Activated naive CD4-positive, alpha-beta T cell treated with anti-CD3 and anti-CD28 coated beads, Interleukin-2, amount 10 ng/mL, durations not matched to agents 7 days and 5 days (primary cell): ENCODE measurements around the gene DGCR2.

Source experiments
- CTCF ChIA-PET: fragments of 350-600 bp; sonication (Branson Sonifier 250); formaldehyde crosslinking; loops from one replicate; lab custom pipeline; 2021; ENCODE audit warnings: antibody characterized with exemption; lab: Charles Lee
- DNase-seq: peaks from one replicate; pipeline ENCODE4 v3.0.0-alpha.2; 2020
- H3K27ac Mint-ChIP-seq: one replicate; pipeline ENCODE4 v1.8.0; 2021; ENCODE audit warnings: mild to moderate bottlenecking, moderate library complexity, mixed read lengths
- H3K27me3 Mint-ChIP-seq: one replicate; pipeline ENCODE4 v1.8.0; 2021; ENCODE audit warnings: mild to moderate bottlenecking, mixed read lengths
- H3K36me3 Mint-ChIP-seq: one replicate; pipeline ENCODE4 v1.8.0; 2021; ENCODE audit warnings: mixed read lengths
- H3K4me1 Mint-ChIP-seq: one replicate; pipeline ENCODE4 v1.8.0; 2021; ENCODE audit warnings: mixed read lengths
- H3K4me3 Mint-ChIP-seq: one replicate; pipeline ENCODE4 v1.8.0; 2021; ENCODE audit warnings: mild to moderate bottlenecking, moderate library complexity, mixed read lengths
- H3K9me3 Mint-ChIP-seq: one replicate; pipeline ENCODE4 v1.8.0; 2021; ENCODE audit warnings: mixed read lengths

The DGCR2 gene

DNA sequence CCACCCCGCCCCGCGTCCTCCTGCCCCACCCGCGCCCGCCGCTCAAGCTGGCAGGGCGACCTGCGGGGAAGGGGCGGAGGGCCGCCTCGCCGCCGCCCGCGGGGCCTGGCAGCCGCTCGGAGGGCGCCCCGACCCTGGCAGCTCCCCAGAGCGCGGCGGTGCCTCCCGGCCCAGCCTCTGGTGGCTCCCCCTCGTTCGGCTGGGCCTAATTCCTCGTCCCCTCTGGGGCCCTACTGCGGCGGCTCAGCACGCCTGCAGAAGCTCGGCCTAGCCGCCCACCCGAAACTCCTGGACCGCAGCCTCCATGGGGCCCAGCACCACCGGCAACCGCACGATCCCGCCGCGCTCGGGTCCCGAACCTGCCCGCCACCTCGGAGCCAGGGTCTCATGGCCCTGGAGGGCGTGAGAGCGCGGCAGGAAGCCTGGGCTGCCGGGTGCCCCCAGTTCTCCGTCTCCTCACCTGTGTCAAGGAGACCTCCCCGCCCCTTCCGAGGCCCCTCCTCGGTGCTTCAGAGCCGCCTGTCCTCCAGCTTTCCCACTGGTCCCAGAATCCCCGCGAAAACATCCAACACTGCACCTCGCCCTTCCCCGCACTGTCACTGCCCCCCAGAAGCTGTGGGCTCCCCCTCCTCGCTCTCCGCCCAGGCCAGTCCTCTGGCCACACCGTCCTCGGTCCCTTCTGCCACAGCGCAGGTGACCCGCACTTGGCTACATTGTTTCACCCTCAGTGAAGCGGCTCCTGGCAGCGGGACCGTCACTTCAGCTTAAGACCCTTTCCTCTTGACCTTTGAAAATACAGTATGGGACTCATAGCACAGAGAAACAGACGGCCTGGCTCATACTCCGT lies 28.5 kb upstream of the DGCR2 start:
- H3K27ac Mint-ChIP-seq, result no peak overlapping the region
- peak overlapping the region; percentile 65 for H3K4me3 Mint-ChIP-seq
- H3K27me3 Mint-ChIP-seq, result peaks cover 88% of the 10 kb centered on the region
- no peak for DNase-seq
- peaks cover 3% of the 10 kb centered on the region for H3K36me3 Mint-ChIP-seq
- CTCF ChIA-PET, result no interaction called here
- peaks cover 10% of the 10 kb centered on the region for H3K4me1 Mint-ChIP-seq
- H3K9me3 Mint-ChIP-seq, result no peaks in the 10 kb centered on the region

DNA sequence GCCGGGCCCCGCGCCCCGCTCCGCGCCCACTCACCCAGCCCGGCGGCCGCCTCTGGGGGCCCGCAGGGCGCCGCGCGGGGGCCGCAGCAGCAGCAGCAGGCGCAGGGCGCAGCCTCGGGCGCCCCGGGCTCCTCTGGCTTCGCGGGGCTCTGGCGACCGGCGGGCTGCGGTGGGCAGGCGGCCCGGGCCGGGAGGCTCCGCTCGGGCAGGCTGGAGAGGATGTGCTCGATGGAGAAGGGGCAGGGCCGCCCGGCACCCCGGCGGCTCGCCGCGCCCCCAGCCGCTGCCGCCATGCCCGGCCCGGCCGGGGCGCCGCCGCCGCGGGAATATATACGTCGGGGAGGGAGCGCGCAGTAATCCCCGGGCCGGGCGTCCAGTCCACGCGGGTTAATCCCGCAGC lies 27.8 kb upstream of the DGCR2 start, which contains the start of gene GSC2:
Gene GSC2, minus strand, starts transcription at position 302 of the 400 bp plus-strand sequence. Its CDS starts 9 bp downstream, at position 293.
- H3K4me1 Mint-ChIP-seq, result peaks cover 10% of the 10 kb centered on the region
- H3K9me3 Mint-ChIP-seq, result no peaks in the 10 kb centered on the region
- DNase-seq, result no peak
- peaks cover 84% of the 10 kb centered on the region for H3K27me3 Mint-ChIP-seq
- peaks cover 3% of the 10 kb centered on the region for H3K36me3 Mint-ChIP-seq
- H3K4me3 Mint-ChIP-seq, result peak within 1 kb of the TSS; percentile 65
- H3K27ac Mint-ChIP-seq, result no peak within 1 kb of the TSS
- CTCF ChIA-PET, result no interaction called here

DNA sequence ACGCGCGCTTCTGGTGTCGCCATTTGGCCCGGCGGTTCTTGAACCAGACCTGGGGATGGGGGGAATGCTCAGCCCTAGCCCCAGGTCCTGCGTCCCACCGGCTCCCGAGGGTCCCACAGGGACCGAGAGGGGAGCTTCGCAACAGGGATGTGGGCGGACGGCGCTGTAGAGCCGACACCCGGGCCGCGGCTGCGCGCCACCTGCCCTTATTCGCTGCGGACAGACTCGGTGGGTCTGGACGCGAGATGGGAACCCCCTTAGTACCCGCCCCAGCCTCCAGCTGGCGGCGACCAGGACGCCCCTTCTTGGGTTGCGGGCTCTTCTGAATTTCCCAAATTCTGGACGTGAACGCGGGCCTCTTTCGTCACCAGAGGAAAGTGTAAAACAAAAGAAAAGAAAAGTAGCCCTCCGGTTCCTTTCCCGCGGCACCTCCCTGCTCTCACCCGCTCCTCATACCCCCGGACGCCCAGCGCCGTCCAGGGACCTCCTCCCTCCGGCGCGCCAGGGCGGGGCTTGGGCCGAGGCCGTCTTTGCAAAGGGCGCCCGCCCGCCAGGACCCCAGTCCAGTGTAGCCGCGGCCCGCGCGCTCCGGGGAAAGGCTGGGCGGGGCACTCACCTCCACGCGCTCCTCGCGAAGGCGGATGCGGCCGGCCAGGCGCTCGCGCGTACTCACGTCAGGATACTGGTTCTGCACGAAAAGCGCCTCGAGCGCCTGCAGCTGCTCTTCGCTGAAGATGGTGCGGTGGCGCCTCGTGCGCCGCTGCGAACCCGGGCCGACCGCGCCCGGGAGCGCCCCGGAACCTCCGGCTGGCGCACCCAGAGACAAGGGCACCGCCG lies 27.1 kb upstream of the DGCR2 start:
- Mint-ChIP-seq H3K36me3 (peaks cover 4% of the 10 kb centered on the region), H3K27me3 (peaks cover 77% of the 10 kb centered on the region), H3K27ac (no peak overlapping the region), H3K4me1 (peaks cover 16% of the 10 kb centered on the region), H3K4me3 (peak overlapping the region; percentile 57), H3K9me3 (no peaks in the 10 kb centered on the region)
- CTCF ChIA-PET, result no interaction called here
- DNase-seq, result peak; percentile 79

DNA sequence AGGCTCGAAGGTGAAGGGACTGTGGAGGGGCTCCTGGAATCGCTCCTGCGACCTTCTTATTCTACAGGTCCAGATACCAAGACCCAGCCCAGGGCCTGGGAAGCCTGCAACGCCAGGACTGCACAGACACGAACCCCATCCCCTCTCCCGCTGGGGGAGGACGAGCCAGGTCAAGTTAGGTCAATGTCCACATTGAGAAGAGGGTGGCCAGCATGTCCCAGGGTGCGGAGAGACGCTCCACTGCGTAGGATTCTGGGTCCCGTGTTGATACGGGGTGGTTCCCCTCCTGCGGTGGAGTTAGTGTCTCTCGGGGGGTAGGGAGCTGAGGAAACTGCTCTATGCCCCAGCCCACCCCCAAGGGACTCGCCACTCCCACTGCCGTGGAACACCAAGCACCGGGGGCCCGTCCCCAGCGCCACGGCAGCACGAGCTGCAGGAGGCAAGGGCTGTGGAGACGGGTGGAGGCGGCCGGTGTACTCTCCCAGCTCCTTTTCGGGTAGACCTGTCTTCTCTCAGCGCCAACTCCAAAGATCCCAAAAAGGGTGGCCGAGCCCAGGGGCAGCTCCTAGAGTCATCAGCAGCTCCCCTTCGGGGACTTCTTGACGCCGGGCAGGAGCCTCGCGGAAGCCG lies 26.3 kb upstream of the DGCR2 start:
- no peaks in the 10 kb centered on the region for H3K9me3 Mint-ChIP-seq
- CTCF ChIA-PET, result no interaction called here
- H3K4me1 Mint-ChIP-seq, result peaks cover 22% of the 10 kb centered on the region
- peaks cover 70% of the 10 kb centered on the region for H3K27me3 Mint-ChIP-seq
- H3K4me3 Mint-ChIP-seq, result no peak overlapping the region
- H3K36me3 Mint-ChIP-seq, result peaks cover 8% of the 10 kb centered on the region
- no peak for DNase-seq
- H3K27ac Mint-ChIP-seq, result no peak overlapping the region

DNA sequence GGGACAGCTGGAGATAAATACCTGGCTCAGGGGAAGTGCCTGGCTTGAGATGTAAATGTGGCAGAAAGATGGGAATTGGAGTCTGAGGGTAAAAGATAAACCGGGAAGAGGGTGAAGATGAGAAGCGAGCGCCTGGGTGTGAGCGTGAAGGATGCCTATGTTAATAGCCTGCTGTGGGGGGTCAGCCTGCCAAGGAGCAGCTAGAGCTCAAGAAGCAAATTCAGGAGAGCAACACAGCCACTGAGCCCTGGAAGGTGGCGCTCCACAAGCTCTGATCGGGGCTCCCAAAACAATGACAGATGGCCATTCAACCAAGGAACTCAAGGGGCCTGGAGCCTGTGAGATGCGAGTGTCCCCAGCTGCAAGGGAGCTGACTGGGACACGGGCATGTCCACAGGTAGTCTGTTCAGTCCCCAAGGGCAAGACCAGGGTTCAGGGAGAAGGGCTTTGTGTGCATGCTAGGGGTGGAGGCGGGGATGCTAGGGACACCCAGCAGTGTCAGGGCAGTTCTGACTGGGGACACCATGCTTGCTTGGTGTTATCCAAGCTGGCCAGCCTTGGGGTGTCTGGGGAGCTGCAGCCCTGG lies 25.1 kb upstream of the DGCR2 start:
- H3K4me3 Mint-ChIP-seq, result no peak overlapping the region
- H3K36me3 Mint-ChIP-seq, result peaks cover 8% of the 10 kb centered on the region
- H3K27ac Mint-ChIP-seq, result no peak overlapping the region
- no peaks in the 10 kb centered on the region for H3K9me3 Mint-ChIP-seq
- no peak for DNase-seq
- peaks cover 57% of the 10 kb centered on the region for H3K27me3 Mint-ChIP-seq
- peaks cover 26% of the 10 kb centered on the region for H3K4me1 Mint-ChIP-seq
- CTCF ChIA-PET, result no interaction called here

DNA sequence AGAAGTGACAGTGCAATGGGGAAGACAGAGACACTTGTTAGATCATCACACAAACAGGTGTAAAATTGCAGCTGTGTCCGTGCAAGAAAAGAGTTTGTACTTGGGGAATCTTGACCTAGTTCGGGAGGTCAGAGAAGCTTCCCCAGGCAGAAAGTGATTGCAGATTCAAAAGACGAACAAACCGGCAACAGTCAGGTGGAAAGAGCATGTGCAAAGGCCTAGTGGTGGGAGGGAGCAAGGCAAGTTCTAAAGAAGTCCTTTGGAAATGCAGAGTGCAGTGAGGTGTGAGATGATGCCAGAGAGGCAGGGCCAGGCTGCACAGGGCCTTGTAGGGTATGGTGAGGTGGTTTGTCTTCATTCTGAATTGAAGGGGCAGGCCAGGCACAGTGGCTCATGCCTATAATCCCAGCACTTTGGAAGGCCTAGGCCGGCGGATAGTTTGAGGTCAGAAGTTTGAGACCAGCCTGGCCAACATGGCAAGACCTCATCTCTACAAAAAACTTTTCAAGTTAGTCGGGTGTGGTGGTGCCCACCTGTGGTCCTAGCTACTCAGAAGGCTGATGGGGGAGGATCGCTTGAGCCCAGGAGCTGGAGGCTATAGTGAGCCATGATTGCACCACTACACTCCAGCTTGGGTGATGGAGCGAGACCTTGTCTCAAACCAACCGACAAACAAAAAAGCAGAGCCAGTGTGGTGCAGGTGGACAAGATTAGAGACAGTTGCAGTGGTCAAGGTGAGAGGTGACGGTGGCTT lies 24.2 kb upstream of the DGCR2 start:
- Mint-ChIP-seq H3K9me3 (no peaks in the 10 kb centered on the region), H3K4me3 (no peak overlapping the region), H3K27me3 (peaks cover 48% of the 10 kb centered on the region), H3K4me1 (peaks cover 30% of the 10 kb centered on the region), H3K36me3 (peaks cover 12% of the 10 kb centered on the region), H3K27ac (no peak overlapping the region)
- CTCF ChIA-PET, result no interaction called here
- DNase-seq, result no peak

DNA sequence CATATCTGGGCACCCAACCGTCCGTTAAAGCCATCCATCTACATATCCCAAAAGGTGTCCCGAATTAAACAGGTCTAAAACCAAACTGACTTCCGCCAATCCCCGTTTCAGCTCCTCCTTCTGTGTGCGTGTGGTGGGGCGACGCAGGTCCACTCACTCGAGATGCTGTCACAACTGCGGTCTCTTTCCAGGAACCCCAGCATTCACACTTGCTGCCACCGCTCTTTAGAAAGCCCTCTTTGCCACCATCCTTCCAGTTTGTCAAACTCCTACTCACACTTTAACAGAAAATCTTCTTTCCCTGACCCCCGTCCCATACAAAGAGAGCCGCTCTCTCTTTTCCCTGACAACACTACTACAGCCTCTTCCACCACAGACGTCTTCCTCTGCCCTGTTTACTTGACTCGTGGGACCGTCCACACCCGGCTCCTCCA lies 21.8 kb upstream of the DGCR2 start:
- Mint-ChIP-seq H3K9me3 (no peaks in the 10 kb centered on the region), H3K27ac (peak overlapping the region; percentile 95), H3K36me3 (peaks cover 18% of the 10 kb centered on the region), H3K4me3 (peak overlapping the region; percentile 97), H3K27me3 (peaks cover 30% of the 10 kb centered on the region), H3K4me1 (peaks cover 25% of the 10 kb centered on the region)
- DNase-seq, result peak; percentile 57
- CTCF ChIA-PET, result interaction anchor here (1.1 to 1.3 kb wide), 2 partner anchors 22 to 34 kb away, joined by 3 to 4 read pairs; no protein-coding TSS in a partner anchor

DNA sequence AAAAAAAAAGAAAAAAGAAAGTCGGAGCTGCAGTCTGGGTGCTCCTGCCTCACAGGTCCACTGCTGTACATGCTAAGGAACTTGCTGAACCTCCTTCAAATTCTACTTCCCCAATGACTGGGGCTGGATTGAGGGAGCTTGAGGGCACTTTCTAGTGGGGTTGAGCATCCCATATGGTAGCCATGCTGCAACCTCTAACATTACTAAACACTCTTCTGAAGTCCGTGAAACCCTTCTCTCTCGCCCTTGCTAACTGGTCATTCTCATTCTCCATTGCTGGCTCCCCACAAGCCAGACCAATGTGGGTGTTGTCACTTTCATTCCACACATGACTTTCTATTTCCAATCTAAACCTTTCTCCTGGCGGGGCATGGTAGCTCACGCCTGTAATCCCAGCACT lies 21.0 kb upstream of the DGCR2 start:
- Mint-ChIP-seq H3K27me3 (peaks cover 23% of the 10 kb centered on the region), H3K9me3 (no peaks in the 10 kb centered on the region), H3K36me3 (peaks cover 20% of the 10 kb centered on the region), H3K4me3 (peak overlapping the region; percentile 97), H3K4me1 (peaks cover 25% of the 10 kb centered on the region), H3K27ac (peak overlapping the region; percentile 75)
- CTCF ChIA-PET, result no interaction called here
- no peak for DNase-seq

DNA sequence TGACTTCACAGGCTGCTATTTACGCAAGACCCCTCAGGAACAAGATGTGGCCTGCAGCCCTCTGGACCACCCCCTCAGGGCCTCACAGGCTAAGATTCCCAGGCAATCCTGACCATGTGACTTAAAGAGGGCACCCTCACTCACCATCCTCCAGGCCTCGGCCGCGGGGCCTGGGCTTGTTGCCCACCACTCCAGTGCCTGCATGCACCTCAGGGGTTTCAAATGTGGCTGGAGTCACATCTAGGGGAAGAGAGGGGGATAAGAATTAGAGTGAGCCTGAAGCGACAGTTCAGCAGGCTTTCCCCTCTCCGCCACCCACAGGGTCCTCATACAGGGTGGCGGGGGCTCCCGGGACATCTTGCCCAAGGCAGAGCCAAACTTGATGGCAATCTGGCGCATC lies 20.2 kb upstream of the DGCR2 start:
- CTCF ChIA-PET, result interaction anchor here (0.6 kb wide), 1 partner anchor 10 kb away, joined by 3 read pairs; no protein-coding TSS in a partner anchor
- Mint-ChIP-seq H3K27me3 (peaks cover 15% of the 10 kb centered on the region), H3K9me3 (no peaks in the 10 kb centered on the region), H3K36me3 (peaks cover 23% of the 10 kb centered on the region), H3K4me1 (peaks cover 25% of the 10 kb centered on the region), H3K27ac (no peak overlapping the region), H3K4me3 (peak overlapping the region; percentile 44)
- no peak for DNase-seq

DNA sequence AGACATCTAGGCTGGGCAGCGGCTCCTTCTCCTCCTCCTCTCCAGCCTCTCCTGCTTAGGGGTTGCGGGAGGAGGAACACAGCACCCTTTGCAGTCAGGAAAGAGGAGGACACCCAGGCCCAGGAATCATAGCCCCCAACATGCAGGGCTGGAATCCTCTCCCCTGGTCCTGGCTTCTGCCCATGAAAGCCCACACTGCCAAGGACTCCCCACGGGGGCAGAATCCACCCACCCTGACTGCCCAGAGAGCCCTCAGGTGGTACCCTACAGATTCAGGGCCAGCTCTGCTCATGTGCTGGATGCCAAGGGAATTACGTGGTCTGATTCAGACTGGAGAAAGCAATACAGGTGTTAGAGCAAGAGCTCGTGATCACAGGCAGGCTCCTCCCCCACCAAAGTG lies 17.8 kb upstream of the DGCR2 start:
- no peaks in the 10 kb centered on the region for H3K9me3 Mint-ChIP-seq
- peak overlapping the region; percentile 19 for H3K27ac Mint-ChIP-seq
- no peak overlapping the region for H3K4me3 Mint-ChIP-seq
- peaks cover 25% of the 10 kb centered on the region for H3K4me1 Mint-ChIP-seq
- no peaks in the 10 kb centered on the region for H3K27me3 Mint-ChIP-seq
- no peak for DNase-seq
- CTCF ChIA-PET, result no interaction called here
- H3K36me3 Mint-ChIP-seq, result peaks cover 37% of the 10 kb centered on the region

DNA sequence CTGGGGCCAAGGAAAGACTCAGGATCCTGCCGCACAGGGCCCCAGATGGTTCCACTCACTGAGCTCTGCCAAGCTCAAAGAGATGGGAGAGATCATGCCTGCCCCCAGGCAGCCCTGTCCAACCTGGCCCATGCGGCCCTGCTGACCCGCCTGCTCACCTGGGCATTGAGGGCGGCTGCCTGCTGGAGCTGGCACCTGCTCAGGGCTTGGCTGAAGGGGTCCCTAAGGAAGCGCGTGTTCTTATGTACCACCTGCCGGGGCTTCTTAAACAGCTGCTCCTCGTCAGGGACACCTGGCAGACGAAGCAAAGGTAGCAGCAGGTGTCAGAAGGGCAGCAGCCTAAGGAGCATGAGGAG lies 16.8 kb upstream of the DGCR2 start:
- Mint-ChIP-seq H3K36me3 (peaks cover 34% of the 10 kb centered on the region), H3K27ac (no peak overlapping the region), H3K4me1 (peaks cover 16% of the 10 kb centered on the region), H3K4me3 (no peak overlapping the region), H3K27me3 (no peaks in the 10 kb centered on the region), H3K9me3 (no peaks in the 10 kb centered on the region)
- no peak for DNase-seq
- CTCF ChIA-PET, result no interaction called here

DNA sequence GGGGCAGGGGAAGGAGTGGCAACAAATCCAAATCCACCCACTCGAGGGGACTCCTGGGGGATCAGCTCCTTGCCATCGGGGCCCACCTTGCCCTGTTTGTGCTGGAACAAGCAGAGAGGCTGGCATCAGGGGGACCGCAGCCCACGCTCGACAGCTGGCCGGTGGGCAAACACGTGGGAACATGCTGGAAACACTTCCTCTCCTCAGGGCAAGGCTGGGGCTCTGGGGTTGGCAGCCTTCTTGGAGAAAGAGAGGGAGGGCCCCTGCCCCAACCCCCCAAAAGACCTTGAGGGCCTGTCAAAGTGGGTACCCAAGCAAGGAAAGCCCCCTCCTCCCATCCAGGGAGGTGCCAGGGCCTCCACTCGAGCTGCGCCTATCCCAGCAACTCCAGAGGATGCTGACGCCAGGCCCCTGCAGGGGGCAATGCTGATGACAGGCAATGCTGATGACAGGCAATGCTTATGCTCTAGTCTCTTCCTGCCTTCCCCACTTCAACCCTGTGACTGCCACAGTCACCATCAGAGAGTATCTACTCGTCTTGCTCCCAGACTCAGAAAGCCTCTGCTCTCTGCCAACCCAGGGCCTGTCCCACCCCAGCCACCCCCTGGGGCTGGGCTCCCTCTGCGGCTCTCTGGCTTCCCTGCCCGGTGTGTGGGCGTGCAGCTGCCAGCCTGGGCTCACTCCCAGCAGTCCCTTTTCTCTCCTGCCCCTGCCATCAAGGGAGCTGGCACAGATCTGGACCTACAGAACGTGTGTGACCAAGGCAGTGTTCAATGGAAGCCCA lies 16.2 kb upstream of the DGCR2 start:
- Mint-ChIP-seq H3K36me3 (peaks cover 32% of the 10 kb centered on the region), H3K4me3 (no peak overlapping the region), H3K9me3 (no peaks in the 10 kb centered on the region), H3K27ac (no peak overlapping the region), H3K4me1 (peaks cover 12% of the 10 kb centered on the region), H3K27me3 (no peaks in the 10 kb centered on the region)
- DNase-seq, result no peak
- CTCF ChIA-PET, result no interaction called here
